HG02970 (cell line): ENCODE data around the gene AFAP1L2.

ENCODE experiments used
- ATAC-seq: cut with Tn5 transposase; IDR thresholded peaks from one replicate; pipeline ENCODE4 v1.9.1; 2021; ENCODE audit warnings: mild to moderate bottlenecking, moderate library complexity, moderate number of reproducible peaks; ENCODE audit not compliant: unreplicated experiment, low FRiP score

Gene AFAP1L2

DNA sequence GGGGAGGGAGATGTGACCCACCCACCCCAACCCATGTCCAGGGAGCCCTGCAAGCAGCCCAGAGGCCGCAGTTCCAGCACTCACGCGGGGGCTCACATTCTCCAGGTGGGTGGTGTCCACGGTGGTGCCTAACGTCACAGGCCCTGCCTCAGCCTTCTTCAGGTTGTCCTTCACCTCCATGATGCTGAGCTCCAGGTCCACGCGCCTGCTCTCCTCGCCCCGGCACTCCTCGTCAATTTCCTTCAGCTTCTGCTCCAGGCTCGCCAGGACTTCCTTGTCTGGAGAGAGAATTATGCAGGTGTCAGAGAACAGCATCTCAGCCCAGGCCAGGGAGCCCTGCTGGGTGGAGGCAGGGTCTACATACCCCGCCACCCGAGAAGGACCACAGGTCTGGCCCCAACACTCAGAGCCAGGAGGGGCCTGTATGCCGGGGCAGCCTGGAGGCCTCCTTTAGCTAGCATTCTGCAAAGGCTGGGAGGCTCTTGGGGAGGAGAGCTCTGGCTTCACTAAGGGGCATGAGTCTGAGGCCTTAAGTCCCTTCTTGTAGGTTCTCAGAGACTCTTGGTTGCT is 107.1 kb downstream of the AFAP1L2 start:
- no peak for ATAC-seq

DNA sequence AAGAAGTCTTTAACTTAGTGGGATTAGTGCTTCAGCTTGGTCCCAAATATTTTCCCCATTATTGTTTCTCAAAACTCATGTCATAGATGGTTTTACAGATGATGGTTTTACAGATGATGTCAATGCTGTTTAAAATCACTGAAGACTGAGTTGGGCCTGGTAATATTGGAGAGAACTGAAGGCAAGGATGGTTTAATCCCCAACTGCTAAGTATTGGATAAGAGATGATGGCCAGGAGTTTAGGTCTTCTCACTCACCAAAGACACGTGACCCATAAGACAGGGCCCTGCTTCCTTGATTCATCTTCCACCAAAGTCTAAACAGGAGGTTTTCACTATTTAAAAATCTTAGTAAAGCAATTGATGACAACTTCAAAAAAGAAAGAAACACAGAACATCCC is 108.9 kb downstream of the AFAP1L2 start:
- ATAC-seq, result no peak

DNA sequence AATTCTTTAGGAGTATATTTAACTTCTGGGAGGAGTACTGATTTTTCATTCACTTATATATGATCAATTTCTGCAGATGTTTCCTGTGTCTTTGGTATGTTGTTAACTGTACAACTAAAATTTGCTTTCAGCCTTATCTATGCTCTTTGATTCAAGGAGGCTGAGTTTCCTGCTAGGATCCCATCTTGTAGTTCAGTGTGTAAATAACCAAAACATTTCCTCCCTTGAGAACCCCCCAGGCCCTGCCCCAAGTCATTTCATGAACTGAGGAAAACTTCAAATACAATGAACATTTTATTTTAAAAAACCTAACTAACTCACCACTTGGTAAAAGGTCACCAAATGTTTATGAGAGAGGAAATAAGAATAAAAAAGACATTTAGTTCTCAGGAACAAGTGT is 109.8 kb downstream of the AFAP1L2 start:
- no peak for ATAC-seq

DNA sequence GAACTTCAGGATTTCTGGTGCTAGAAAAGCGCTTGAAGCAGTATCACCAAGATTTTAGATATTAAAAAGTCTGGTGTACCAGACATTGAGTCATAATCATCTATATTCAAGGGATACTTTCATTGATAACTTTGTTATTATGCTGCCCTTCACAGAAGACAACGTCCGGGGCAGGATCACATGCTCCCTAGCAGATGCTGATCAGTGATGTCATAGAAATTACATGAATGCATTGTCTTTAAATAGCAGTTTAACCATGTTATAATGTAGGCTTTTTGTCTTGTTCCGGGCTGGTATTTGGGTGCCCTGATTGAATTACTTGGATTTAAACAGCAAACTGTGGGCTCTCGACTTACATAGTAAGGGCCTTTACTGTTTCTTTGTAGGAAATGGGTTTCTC is 111.2 kb downstream of the AFAP1L2 start:
- no peak for ATAC-seq

DNA sequence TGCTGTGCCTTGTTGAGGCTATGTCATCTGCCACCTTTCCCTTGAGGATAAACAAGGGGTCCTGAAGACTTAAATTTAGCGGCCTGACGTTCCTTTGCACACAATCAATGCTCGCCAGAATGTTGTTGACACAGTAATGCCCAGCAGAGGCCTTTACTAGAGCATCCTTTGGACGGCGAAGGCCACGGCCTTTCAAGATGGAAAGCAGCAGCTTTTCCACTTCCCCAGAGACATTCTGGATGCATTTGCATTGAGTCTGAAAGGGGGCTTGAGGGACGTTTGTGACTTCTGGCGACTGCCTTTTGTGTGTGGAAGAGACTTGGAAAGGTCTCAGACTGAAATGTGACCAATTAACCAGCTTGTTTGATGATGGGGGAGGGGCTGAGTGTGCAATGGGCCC is 112.8 kb downstream of the AFAP1L2 start:
- ATAC-seq, result no peak

DNA sequence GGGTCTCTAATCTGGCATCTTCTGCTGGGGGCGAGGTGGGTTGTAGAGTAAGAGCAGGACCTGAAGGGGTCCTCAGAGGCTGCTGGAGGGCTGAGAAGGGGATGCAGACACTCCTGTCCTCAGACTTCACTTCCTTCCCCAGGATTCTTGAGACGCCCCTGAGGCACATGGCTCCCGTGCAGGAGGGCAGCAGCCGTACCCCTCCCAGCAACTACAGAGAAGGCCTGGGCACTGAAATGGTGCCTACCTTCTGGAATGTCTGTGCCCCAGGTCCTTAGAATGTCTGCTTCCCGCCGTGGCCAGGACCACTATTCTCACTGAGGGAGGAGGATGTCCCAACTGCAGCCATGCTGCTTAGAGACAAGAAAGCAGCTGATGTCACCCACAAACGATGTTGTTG is 113.2 kb downstream of the AFAP1L2 start:
- no peak for ATAC-seq

DNA sequence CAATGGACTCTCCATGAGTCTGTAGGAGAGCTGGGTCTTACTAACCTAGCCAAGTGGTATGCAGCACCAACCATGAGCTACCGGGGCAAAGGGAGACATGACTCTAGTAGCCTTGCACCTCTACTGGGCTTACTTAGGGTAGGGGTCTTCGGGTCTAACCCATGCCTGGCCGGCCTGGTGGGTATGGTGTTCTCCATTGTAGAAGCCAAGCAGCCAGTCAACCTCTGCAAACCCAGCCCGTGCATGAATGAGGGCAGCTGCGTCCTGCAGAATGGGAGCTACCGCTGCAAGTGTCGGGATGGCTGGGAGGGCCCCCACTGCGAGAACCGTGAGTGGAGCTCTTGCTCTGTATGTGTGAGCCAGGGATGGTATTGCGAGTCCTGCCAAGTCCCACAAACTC is 114.3 kb downstream of the AFAP1L2 start:
- no peak for ATAC-seq

DNA sequence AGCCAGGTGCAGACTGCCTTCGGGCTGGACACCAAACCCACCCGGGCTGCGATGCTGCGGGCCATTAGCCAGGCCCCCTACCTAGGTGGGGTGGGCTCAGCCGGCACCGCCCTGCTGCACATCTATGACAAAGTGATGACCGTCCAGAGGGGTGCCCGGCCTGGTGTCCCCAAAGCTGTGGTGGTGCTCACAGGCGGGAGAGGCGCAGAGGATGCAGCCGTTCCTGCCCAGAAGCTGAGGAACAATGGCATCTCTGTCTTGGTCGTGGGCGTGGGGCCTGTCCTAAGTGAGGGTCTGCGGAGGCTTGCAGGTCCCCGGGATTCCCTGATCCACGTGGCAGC is 115.2 kb downstream of the AFAP1L2 start:
- ATAC-seq, result no peak

DNA sequence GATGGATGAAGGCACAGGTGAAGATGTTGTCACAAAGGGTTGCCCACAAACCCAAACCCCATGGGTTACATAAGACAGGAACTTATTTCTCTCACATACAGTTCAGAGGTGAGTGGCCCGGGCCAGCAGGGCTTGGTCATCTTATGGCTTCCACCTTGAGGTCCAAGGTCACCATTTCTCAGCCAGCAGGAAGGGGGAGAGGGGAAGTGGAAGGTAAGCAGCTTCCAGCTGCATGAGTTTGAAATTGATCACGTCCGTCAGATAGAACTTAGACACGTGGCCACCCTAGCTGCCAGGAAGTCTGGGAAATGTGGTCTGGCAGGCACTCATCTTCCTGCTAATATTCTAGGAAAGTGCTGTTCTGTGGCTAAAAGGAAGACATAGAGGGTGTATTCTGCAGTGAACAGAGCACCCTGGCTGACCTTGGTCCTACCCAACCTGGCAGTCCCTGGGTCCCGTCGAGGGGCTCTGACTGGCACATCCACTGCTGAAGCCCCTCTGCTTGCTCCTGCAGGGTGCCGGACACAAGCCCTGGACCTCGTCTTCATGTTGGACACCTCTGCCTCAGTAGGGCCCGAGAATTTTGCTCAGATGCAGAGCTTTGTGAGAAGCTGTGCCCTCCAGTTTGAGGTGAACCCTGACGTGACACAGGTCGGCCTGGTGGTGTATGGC is 115.7 kb downstream of the AFAP1L2 start:
- no peak for ATAC-seq

DNA sequence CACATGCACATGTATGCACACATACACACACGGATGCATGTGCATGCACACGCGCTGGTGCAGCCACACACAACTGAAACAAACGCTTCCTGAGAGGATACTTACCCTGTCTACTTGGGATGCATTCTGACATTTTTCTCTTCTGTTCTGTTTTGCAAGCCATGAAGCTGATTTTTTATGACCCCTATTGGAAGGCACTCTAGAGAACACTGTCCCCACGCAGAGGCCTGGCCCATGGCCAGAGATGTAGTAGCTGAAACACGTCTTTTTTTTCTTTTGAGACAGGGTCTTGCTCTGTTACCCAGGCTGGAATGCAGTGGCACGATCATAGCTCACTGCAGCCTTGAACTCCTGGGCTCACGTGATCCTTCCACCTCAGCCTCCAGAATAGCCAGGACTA is 117.4 kb downstream of the AFAP1L2 start:
- ATAC-seq, result no peak

DNA sequence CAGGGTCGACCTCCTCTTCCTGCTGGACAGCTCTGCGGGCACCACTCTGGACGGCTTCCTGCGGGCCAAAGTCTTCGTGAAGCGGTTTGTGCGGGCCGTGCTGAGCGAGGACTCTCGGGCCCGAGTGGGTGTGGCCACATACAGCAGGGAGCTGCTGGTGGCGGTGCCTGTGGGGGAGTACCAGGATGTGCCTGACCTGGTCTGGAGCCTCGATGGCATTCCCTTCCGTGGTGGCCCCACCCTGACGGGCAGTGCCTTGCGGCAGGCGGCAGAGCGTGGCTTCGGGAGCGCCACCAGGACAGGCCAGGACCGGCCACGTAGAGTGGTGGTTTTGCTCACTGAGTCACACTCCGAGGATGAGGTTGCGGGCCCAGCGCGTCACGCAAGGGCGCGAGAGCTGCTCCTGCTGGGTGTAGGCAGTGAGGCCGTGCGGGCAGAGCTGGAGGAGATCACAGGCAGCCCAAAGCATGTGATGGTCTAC is 118.3 kb downstream of the AFAP1L2 start:
- no peak for ATAC-seq

DNA sequence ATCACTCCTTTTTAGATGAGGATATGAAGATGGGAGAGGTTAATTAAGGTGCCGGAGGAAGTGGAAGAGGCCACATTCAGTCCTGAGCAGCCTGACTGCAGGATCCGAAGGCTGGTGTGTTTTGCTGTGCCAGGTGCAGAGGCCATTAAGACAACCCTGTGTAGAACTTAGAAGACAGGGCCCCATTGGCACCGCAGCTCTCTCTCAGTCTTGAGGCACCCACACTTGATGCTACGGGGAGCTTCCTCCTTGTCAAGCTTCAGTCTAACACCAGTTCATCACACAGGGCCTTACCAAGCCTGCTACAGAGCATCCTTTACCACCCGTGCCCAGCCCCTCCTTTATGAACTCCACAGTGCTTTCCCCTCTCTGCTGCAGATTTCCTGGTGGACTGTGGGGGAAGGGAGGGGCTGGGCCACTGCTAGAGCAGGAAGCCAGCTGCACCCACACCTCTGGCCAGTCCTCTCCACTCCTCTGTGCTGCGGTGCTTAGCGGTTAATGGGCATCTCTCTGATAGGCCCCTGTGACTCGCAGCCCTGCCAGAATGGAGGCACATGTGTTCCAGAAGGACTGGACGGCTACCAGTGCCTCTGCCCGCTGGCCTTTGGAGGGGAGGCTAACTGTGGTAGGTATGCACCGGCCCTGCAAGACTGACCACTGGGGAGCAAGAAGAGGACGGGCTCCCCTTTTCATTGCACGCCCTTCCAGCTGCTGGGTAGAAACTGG is 119.8 kb downstream of the AFAP1L2 start:
- no peak for ATAC-seq

DNA sequence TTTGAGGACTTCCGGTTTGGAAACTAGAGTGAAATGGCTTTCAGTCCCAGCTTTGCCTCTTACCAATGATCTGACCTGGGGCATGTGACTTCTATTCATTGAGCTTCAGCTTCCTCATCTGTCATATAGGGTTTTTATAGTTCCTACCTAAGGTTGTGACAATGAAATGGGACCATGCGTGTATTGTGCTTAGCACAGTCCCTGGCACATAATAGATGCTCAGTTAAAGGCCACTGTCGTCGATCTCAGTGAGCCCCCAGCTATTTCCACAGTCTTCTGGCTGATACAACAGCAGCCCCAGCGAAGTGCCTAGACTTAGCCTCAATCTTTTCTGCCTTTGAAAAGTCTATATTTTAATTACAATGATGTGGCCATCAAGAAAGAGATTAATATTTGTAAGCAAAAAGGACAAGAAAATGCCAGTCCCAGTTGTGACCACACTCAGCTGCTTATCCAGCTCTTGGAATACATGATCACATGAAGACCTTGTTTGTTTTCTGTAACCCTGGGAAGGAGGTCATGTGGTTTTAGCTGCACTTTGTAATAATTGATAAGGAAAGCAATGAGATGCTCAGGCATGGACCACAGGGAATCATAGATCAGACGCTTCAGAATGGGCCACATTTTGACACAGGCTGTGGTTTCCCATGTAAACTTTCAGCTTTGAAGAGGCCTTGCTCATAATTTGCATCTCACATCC is 120.6 kb downstream of the AFAP1L2 start:
- no peak for ATAC-seq

DNA sequence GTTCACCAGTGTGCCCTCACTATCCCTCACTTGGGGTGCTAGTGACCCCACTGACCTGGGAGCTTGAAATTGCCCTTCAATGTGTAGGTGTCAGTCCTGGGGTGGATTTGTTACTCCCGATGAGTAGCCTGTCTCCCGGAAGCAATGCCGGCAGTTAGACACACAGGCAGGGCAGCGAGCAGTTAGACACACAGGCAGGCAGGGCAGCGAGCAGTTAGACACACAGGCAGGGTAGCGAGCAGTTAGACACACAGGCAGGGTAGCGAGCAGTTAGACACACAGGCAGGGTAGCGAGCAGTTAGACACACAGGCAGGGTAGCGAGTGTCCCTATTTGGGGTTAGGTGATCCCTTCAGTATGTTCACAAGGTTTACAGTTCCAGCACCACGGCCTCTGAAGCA is 121.2 kb downstream of the AFAP1L2 start:
- ATAC-seq, result no peak

DNA sequence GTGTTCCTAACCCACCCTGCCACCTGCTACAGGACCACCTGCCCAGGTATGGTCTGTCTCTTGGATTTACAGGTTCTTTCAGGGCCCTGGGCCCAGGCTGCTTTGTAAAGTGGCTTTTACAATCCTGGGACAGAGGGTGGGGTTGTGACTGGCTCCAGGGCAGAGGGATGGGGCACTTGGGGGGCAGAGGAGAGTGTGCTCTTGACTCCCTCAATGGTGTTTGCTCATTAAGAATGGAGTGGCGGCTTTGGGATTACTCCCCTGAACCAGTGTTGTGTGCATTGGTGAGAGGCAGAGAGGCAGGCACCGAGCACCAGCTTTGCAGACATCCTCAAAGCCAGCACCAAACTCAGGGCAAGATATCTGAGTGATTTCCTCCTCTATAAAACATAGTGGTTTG is 121.8 kb downstream of the AFAP1L2 start:
- no peak for ATAC-seq

DNA sequence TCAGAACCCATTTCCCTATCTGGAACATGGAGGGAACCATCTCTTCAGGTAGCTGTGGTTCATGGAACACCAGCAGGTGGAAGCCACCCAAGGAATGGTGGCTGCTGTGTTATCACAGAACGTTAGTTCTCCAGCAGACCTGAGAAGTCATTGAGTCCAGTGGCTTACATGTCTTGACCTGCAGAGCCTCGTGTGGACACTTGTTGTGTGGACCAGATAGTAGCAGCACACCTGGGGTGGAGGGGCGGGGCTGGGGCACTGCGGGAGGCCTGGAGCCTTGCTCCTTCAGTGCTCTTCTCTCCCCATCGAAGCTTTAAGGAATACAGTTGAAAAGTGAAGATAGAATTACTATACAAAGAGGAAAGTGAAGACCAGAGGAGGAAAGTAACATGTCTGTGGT is 122.8 kb downstream of the AFAP1L2 start:
- no peak for ATAC-seq

DNA sequence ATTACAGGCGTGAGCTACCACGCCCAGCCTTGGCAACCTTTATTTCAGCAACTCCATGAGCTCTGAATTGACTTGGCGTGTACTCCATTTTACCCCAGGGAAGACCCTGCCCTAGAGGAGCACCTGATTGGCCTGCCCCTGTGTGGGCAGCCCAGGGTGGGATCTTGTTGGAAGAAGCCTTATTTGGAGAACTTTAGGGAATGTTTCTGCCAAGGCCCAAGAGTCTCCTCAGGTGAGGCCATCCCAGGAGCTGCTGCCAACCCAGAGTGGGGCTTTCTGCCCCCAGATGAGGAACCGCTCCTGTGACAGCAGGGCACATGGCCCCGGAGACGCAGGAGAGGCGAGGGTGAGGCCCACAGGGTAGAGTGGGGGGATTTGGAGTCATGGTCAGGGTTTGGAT is 123.3 kb downstream of the AFAP1L2 start:
- no peak for ATAC-seq

DNA sequence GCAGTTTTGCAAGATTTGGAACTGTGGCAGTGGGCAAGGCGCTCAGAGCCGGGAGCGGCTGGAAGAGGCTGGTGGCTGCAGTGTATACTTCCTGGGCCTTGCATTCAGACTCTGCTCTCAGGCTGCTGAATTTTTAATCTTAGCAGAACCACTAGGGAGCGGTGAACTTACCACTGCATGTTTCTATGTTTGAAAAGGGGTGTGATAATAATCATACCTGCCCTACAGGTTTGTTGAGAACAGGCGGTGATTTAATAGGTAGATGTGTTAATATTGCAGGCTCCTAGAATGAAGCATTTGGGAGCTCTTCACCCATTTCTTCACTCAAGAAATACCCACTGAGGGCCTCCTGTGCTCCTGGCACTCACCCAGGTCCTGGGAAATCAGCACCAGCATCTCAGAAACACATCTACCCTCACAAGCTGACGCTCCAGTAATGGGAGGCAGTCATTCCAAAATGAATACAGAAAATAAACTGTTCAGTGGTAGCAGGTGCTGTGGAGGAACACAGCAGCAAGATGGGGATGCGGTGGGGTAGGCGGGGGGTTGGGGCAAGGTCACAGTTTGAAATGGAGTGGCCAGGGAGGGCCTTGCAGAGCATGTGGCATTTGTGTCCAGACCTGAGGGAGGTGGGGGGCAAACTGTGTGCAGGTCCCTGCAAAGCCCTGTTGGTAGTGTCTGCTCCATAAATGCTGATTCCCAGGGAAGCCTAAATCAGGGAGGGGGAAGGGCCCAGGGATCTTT is 124.2 kb downstream of the AFAP1L2 start:
- no peak for ATAC-seq

DNA sequence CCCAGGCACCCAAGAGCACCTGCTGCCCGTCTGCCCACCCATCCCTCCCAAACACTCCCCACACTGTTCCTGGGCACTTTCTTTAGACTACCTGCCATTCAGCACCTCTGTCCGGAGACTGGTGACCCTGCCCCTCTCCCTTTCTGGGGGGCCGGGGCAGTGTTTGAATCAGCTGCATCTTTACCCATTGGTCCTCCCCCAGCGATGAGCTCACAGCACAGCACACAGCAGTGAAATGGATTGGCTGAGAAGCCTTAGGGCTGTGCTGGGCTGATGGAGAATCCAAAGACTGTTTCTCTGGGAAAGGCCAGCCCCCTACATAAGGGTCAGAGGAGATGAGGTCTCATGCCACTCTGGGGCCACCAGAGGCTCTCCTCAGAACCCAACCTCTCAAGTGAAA is 125.0 kb downstream of the AFAP1L2 start:
- ATAC-seq, result no peak

DNA sequence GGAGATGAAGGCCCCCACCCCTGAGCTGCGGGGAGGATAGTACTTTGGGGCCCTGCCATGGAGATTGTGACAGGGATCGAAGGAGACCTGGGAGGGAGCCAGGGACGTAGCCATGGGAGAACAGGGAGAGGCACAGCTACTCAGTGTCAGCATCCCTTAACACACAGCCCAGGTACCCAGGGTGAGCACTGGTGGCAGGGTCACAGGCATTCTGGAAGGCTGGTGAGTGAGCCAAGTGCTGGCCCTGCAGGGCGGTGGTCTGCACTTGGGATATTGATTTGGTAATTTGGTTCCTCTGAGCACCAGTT is 125.5 kb downstream of the AFAP1L2 start:
- ATAC-seq, result no peak
